Caki2 (cell line): Measurements from ENCODE around the gene ZNF407. TPM values are rescaled to one million over a fixed set of nuclear protein-coding genes. Genes with fewer than 3 reads are reported as not detected.

Experiments used
- DNase-seq: peaks from one replicate; pipeline ENCODE4 v3.0.0-alpha.2; 2015; ENCODE audit warnings: low read depth
- in situ Hi-C: cut with HindIII; loops from 2 replicates; pipeline ENCODE4 v1.10.0; 2016; ENCODE audit warnings: low sequenced_read_pairs, low pct_unique_long_range_greater_than_20kb, mixed read lengths
- total RNA-seq: library from RNA; depleted of rRNA; stranded (reverse); fragments of >200 nt; shearing (Covaris generic); gene quantifications from 2 replicates; pipeline ENCODE4 v1.2.3, GENCODE V29; 2014; ENCODE audit warnings: low replicate concordance

Gene ZNF407
- total RNA-seq, 1 experiment from 2014 or later = 1.3 TPM

DNA sequence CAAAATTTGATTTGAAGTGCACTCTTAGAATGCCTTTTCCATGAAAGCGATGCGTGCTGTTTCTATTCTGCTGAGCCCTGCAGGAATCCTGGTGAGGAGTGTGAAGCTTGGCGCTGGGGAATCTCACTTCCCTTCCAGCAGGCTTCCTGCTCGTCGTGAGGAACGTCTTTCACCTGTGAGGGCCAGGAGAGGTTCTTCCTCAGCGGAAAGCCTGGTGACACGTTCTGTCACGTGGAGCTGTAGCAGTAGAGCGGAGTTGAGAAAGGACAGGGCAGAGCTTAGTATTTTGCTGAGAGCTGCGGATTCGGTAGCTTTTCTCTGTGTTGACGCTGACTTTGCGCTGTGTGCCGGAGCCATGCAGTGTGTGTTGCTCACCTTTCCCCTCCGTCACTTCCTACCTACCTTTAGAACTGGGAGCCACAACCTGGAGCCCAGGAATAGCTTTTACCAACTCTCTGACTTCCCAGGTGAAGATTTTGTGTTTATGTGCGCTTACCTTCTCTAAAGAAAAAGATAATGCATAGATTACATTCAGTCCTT, 316.5 kb downstream of the ZNF407 start:
- in situ Hi-C loops = no loop called here
- no peak for DNase-seq

DNA sequence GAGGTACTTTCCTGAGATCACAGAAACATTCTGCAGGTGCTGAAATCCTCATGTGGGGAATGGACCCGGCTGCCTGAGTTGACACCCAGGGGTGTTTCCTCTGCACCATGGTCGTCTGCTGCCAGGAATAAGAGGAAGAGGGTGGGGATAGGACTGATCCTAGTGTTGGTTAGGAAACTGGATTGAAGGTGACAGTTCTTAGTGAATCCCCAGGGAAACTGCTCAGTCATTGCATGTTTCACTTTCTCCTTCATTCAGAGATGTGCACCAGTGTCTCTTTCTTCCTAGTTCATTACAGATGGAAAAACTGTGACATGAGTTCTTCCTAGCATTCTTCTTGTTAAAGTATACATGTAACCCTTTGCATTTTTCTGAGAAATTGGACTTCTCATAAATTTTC, 317.0 kb downstream of the ZNF407 start:
- no peak for DNase-seq
- in situ Hi-C loops = no loop called here

DNA sequence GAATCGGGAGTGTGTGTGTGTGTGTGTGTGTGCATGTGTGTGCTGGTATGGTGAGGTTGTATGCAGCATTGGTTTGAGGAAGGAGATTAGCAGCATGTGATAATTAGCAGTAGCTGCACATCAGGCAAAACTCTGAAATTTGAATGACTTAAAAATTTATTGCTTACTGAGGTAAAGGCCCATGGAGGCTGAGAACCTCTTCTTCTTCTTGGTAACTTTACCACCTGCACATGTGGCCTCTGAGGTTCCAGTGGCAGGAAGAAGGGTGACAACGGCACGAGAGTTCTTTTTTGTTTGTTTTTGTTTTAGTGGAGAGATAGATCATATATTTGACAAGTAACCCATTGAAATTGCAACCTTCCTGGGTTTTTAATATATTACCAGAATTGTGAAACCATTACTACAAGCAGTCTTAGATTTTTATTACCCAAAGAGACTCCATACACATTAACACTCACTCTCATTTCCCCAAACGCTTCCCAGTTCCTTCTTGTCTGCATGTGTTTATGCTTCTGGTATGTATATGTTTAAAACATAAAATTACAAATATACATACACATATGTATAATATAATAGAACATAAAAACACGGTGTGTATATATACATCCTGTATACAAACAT, 319.2 kb downstream of the ZNF407 start:
- DNase-seq = no peak
- in situ Hi-C loops = no loop called here

DNA sequence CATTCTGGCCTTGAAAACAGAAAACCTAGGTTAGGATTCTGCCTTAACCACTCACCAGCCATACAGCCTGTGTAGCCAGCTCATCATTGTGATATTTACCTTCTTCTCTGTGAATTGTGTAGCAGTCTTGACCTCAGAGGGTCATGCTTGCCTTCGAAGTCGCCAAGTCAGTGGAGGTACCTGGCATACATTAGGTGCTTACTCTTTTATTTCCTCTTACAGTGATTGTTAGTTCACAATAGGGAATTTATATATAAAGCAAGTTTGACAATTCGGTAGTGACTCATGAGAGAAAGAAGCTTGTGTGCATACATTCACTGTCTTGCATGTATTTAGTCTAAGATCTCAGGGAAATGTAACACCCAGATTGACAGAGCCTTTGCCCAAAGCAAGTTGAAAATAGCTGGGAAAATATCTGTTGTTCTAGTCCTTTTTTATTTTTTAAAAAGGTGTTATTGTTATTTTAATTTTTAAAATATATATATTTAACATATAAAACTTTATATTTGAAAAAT, 320.7 kb downstream of the ZNF407 start:
- in situ Hi-C loops = no loop called here
- DNase-seq = no peak

DNA sequence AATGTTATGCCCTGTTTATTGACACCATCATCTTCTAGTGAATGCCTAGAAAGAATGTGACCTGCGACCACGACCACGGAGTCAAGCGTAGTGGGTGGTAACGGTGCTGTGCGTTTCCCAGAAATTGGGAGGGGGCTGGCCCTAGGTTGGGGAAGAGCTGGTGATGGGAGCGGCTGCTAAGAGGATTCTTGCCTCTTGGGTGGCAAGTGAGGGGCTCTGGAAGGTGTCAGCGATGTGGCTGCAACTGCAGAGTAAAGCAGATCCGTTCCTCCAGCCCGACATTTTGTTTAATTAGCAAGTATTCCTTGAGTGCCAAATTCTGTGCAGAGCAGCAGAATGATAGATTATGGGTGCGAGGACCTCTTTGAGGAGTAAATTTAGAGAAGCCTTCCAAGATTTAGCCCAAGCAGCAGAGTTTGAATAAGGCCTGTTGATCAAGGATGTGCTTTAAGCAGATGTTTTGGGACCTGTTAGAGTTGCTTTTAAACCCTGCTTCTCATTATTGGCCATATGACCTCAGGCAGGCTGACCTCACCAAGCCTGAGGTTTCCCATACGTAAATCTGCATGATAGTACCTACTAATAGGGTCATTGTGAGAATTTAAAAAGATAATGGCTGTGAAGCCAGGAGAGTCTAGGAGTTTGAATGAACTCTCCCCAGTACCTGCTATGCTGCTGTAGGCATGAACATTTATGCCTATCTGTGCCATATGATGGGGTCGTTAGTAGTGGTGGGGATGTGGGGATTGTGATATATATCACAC, 323.6 kb downstream of the ZNF407 start:
- in situ Hi-C loops = no loop called here
- no peak for DNase-seq

DNA sequence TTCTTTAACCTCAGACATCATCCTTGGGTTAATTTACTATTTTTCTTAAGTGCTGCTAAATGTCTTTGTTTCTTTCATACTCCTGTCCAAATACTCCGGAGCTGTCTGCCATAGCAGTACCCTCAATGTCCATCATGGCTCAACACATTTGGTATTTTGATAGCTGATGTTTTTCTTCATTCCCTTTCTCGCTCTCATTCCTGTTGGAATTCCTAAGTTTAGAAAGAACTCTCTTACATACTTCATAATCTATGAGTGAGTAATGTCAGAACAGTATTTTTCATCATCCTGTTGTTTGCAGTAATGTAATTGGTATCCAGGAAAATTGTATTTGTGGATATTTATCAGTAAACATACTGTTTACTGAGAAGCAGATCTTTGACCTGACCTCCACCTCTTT, 328.4 kb downstream of the ZNF407 start:
- no peak for DNase-seq
- in situ Hi-C loops = no loop called here

DNA sequence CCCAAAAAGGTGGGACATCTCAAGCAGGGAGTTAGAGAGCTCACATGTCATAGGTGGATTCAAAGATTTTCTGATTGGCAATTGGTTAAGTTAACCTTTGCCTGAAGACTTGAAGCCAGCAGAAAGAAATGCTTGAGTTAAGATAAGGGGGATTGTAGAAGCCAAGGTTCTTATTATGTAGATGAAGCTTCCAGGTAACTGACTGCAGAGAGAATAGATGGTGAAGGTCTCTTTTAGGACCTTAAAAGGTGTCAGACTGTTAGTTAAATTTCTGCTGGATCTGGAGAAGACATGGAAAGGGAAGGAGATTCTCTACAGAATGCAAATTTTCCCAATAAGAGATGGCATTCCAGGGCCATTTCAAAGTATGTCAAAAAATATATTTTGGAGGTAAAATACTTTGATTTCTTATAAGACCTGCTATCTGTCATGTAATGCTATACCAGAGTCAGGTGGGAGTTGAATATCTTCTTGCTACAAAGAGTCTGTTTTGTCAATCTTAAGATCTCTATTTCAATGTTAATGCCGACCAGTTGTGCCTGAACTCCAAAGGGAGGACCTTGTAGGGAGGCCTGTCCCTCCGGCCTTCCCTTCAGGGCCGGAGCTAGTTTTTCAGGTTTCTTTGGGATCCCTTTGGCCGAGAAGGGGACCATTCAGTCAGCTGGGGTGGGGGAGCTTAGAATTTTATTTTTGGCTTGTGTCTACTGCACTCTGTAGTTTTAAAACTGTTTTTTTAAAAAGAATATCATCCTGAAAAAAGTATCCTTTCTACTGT, 330.7 kb downstream of the ZNF407 start:
- in situ Hi-C loops = no loop called here
- DNase-seq = no peak

DNA sequence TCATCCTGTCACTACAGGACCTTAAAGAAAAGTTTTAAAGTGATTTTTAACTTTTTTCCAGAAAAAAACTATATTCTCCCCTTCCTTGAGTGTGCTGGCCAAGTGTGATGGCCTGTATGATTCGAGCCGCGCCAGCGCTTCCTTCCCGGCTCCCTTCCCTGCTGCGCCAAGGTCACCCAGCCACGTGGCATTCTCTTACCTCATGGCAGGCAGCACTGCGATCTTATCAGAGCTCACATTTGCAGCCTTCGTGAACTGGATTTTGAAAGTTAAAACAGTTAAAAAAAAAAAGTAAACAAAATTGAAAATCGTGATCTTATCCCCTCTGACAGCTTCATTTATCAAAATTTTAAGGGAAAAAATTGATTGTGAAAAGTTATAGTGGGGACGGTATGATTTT, 331.4 kb downstream of the ZNF407 start:
- DNase-seq = no peak
- in situ Hi-C loops = no loop called here

DNA sequence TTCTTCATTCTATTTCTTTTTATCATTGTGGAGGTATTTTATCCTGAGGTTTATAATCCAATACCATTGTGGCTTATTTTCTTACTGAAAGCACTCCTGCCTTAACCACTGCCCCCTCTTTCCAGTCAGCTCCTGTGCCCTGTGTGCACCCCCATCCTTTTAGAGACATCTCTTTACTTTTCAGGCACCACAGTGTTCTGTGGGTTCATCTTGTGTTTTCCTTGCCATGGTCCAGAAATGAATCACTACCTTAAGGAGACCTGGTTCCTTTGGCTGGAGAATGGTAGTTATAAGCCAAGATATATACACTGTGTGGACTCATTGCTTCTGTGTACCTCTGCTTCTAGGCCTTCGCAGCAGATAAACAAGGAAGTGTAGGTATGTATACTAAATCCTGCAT, 332.9 kb downstream of the ZNF407 start:
- no peak for DNase-seq
- in situ Hi-C loops = no loop called here

DNA sequence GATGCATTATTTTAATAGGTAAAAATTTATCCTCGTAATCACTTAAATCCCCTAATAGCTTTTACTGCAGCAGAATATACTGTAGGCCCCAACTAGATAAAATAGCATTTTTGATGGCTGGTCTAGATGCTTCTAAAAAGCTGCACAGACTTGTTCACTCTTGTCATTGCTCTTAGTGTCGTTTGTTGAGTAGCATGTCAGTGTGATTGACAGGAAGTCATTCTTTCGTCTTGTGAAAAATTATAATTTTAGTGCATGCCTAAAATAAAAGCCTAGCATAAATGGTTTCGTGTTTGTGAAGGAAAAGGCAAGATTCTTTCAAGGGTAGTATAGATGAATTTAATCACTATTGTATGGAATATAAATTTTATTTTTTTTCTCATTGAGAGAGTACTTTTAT, 336.3 kb downstream of the ZNF407 start:
- in situ Hi-C loops = no loop called here
- DNase-seq = no peak

DNA sequence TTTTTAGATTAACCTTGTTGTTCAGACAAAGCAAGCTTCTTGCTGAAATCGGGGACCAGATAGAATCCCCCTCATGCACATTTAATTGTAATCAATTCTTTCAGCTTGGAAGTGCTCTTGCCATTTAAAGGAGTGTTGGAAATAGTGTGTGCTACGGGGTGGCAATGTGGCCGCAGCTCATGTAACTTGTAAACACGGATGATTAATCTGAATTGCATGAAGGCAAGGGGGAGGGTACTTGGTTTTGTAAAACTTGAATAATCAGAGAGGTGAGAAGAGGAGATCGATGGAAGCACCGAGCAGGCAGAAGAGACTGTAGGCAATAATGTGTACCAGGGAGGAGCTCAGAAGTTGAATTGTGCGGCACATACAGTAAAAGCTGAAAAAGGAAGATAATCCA, 337.8 kb downstream of the ZNF407 start:
- in situ Hi-C loops = no loop called here
- no peak for DNase-seq

DNA sequence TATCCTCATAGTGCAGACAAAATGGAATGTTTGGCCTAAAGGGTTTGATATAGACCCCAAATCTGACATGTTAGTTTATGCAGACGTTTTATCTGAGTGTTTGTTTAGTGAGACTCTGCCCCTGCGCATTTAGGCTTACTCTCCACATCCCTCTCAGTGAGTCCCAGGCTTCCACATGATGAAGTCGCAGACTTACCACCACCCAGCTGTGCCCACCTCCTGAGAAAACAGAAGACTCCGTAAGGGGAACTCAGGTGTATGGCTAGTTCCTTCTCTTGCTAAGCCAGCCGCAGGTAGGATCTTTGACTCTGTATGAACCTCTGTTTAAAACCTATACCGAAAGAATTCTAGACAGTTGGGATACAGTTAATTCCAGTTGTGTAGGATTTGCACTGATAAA, 338.7 kb downstream of the ZNF407 start:
- DNase-seq = no peak
- in situ Hi-C loops = no loop called here

DNA sequence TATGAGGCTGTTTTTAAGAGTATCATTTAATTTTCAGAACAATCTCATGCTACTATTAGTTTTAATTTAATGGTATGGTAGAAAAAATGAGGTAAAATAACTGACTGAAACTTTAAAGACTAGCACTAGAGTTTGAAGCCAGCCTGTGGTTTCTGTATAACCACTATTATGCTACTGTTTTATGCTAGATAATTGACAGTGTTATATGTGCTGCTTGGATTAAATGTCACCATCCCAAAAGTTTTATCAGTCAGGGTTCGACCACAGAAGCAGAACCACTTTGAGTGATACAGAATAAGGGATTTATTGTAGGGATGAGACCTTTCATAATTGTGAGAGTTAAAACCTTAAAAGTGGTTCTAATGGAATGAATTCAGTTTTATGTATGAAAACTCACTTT, 339.6 kb downstream of the ZNF407 start:
- DNase-seq = no peak
- in situ Hi-C loops = no loop called here

DNA sequence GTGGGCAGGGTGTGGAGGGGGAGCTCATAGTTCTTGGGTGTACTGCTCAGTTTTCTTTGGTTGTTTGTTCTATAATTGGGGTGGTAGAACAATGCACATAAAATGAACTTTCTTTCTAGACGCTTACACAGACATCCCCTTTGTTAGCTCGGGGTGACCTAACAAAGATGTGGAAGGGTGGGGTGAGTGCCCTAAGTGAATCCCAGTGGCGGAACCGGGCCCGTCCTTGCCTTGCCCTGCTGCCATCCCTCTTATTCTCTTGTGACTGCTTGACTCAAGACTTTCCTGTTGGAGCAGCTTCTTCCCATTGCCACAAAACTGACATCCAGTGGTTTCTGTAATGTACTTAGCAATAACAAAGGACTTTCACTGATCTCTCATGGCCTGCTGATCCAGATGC, 343.2 kb downstream of the ZNF407 start:
- no peak for DNase-seq
- in situ Hi-C loops = no loop called here

DNA sequence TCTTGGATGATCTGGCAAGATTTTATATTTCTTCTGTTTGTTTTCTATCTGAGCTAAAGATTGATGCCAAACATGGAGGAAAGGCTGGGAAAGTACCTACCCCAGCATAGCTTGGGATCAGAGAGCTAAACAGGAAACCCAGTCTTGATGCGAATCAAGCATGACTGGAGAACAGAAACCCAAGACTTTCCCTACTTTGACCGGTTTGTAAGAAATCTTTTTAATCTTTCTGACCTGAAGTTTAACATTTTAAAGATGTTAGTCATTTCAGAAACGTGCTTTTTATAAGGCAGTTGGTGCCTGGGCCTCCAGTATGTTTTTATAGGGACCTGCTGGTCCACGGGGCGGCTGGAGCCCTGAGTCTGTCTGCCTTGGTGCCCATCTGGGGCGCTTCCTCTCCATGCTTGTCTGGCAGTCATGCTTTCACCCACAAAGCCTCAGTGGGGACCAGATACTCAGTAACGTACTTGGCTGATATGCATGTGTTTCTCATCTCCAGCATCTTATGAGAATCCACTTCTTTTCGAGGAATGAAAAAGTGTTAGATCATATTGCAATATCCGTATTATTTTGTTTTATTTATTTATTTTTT, 344.7 kb downstream of the ZNF407 start:
- in situ Hi-C loops = no loop called here
- no peak for DNase-seq

DNA sequence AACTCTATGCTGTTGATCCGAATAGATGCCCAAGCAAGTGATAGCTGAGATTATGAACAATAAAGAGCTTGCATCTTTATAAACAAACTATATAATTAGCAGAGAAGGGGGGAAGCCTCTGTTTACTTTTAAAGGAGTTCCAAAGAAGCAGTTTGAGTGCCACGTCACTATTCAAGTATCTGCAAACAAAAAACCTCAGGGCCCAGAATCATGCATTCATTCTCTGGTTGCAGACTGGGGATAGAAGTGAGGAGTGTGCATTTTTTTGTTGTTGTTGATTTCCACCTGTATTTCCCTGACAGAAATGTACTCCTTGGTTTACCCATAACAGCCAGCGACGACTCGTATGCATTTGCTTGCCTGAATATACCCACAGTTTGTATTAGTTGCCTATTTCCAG, 347.0 kb downstream of the ZNF407 start:
- no peak for DNase-seq

DNA sequence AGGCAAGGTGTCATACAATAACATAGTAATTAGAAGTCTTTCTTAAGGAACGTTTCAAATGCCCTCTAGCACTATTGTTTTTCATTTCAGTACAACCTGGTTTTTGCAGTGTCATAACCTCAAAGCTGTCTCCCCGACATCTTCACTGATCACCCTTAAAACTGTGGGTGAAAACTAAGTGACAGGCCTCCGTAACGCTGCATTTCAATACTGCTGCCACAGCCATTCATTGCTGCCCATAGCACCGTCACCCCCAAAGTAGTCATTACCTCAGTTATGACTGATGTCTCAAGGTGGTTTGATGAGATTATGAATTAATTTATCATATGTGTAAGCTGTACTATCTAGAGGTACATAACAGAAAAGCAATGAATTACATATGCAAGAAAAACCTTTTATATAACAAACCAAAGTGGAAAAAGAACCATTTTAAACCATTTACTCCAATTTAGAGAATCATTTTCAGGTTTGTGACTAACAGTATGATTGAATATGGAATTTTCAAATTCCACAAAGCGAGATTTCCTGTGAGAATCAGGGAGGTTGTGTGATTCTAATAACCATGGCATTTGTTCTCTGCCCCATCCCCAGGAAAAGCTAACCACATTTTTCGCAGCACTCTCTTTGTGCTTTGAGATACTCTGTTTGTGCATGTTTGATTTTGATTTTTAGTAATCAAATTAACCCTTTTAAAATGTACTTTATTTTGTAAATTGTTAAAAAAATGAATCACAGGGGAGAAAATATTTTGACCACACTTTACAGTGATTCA, 348.3 kb downstream of the ZNF407 start:
- in situ Hi-C loops = no loop called here
- DNase-seq = no peak

More for the DNA sequence above, 347.0 kb downstream of the ZNF407 start:
- in situ Hi-C loops = no loop called here
